Mesenchymal stem cell (in vitro differentiated cells and primary cell): ENCODE data around the gene TMEM98.

Experiments used
- DNase-seq: peaks from one replicate; pipeline ENCODE4 v3.0.0-alpha.2; 2013
- H2AFZ ChIP-seq: one replicate; pipeline ENCODE4 v1.6.1; 2013; ENCODE audit warnings: low read depth, mild to moderate bottlenecking, control low read depth, inconsistent platforms, low read length, moderate library complexity
- H2AK5ac ChIP-seq: 2 replicates; pipeline ENCODE4 v1.6.1; 2013; ENCODE audit warnings: low read length, moderate library complexity, mild to moderate bottlenecking, inconsistent platforms; ENCODE audit not compliant: severe bottlenecking
- H2BK120ac ChIP-seq: one replicate; pipeline ENCODE4 v1.6.1; 2013; ENCODE audit warnings: low read depth, mild to moderate bottlenecking, inconsistent platforms, low read length, moderate library complexity
- H2BK12ac ChIP-seq, 2 experiments: one replicate each; pipeline ENCODE4 v1.6.1; 2013; ENCODE audit warnings: inconsistent platforms in 2 of 2, low read length in 2 of 2, mild to moderate bottlenecking in 2 of 2, moderate library complexity in 2 of 2, control low read depth in 1 of 2
- H2BK15ac ChIP-seq: one replicate; pipeline ENCODE4 v1.6.1; 2013; ENCODE audit warnings: mild to moderate bottlenecking, low read depth, inconsistent platforms; ENCODE audit not compliant: poor library complexity, severe bottlenecking
- H2BK5ac ChIP-seq: 2 replicates; pipeline ENCODE4 v1.6.1; 2013; ENCODE audit warnings: low read depth, mild to moderate bottlenecking, low read length, control low read depth, inconsistent platforms; ENCODE audit not compliant: poor library complexity, severe bottlenecking
- H3K14ac ChIP-seq, 2 experiments: one replicate each; pipeline ENCODE4 v1.6.1; 2013; ENCODE audit warnings: inconsistent platforms in 2 of 2, low read length in 2 of 2, control low read depth in 1 of 2, mild to moderate bottlenecking in 1 of 2, moderate library complexity in 1 of 2
- H3K18ac ChIP-seq, 2 experiments: one replicate each; pipeline ENCODE4 v1.6.1; 2013; ENCODE audit warnings: inconsistent platforms in 2 of 2, low read length in 2 of 2, control low read depth in 1 of 2, low read depth in 1 of 2, mild to moderate bottlenecking in 1 of 2
- H3K23ac ChIP-seq, 2 experiments: one replicate each; pipeline ENCODE4 v1.6.1; 2013; ENCODE audit warnings: inconsistent platforms in 2 of 2, low read length in 2 of 2, mild to moderate bottlenecking in 2 of 2, moderate library complexity in 2 of 2, control low read depth in 1 of 2
- H3K27ac ChIP-seq: 2 replicates; pipeline ENCODE4 v1.5.1; 2013; ENCODE audit warnings: mild to moderate bottlenecking, moderate library complexity, low read length, control low read depth, inconsistent platforms; ENCODE audit not compliant: poor library complexity, severe bottlenecking
- H3K27me3 ChIP-seq, 2 experiments: 2 replicates each; pipeline versions ENCODE4 v1.6.1 to v1.7.0; 2013; ENCODE audit warnings: low read length in 2 of 2, mild to moderate bottlenecking in 2 of 2, moderate library complexity in 2 of 2, control low read depth in 1 of 2, inconsistent platforms in 1 of 2; ENCODE audit not compliant: control insufficient read depth in 1 of 2, insufficient read depth in 1 of 2
- H3K36me3 ChIP-seq, 2 experiments: 2 replicates each; pipeline versions ENCODE4 v1.6.1 to v1.7.0; 2013; ENCODE audit warnings: low read length in 2 of 2, control low read depth in 1 of 2, inconsistent platforms in 1 of 2, low read depth in 1 of 2, mild to moderate bottlenecking in 1 of 2; ENCODE audit not compliant: insufficient read depth in 2 of 2, control insufficient read depth in 1 of 2
- H3K4ac ChIP-seq, 2 experiments: one replicate each; pipeline ENCODE4 v1.6.1; 2013; ENCODE audit warnings: inconsistent platforms in 2 of 2, low read length in 2 of 2, mild to moderate bottlenecking in 2 of 2, moderate library complexity in 2 of 2, control low read depth in 1 of 2, low read depth in 1 of 2
- H3K4me1 ChIP-seq: 2 replicates; pipeline ENCODE4 v1.6.1; 2013; ENCODE audit warnings: low read depth, low read length, control low read depth; ENCODE audit not compliant: control insufficient read depth, insufficient read depth
- H3K4me2 ChIP-seq: 2 replicates; pipeline ENCODE4 v1.6.1; 2013; ENCODE audit warnings: low read length, mild to moderate bottlenecking, inconsistent platforms; ENCODE audit not compliant: poor library complexity, severe bottlenecking
- H3K4me3 ChIP-seq, 2 experiments: 2 replicates each; pipeline versions ENCODE4 v1.5.1 to v1.7.0; 2013; ENCODE audit warnings: low read length in 2 of 2, mild to moderate bottlenecking in 2 of 2, control low read depth in 1 of 2, low read depth in 1 of 2; ENCODE audit not compliant: insufficient read depth in 1 of 2
- H3K79me1 ChIP-seq: replicated peaks from 2 replicates; pipeline ENCODE4 v1.6.1; 2013; ENCODE audit warnings: mild to moderate bottlenecking, control low read depth, low read length, inconsistent platforms; ENCODE audit not compliant: poor library complexity, severe bottlenecking
- H3K9ac ChIP-seq: 2 replicates; pipeline ENCODE4 v1.7.0; 2013; ENCODE audit warnings: mild to moderate bottlenecking, low read length, moderate library complexity
- H3K9me3 ChIP-seq: 2 replicates; pipeline ENCODE4 v1.7.0; 2013; ENCODE audit warnings: mild to moderate bottlenecking, low read length; ENCODE audit not compliant: control insufficient read depth
- H4K8ac ChIP-seq: one replicate; pipeline ENCODE4 v1.6.1; 2013; ENCODE audit warnings: inconsistent platforms, mild to moderate bottlenecking, low read length, moderate library complexity
- H4K91ac ChIP-seq: one replicate; pipeline ENCODE4 v1.6.1; 2013; ENCODE audit warnings: mild to moderate bottlenecking, low read length, inconsistent platforms
- WGBS: methylation state at CpG from one replicate; pipeline ENCODE4 v1.1.7; 2013; ENCODE audit warnings: mixed read lengths; 5-methylcytosine and 5-hydroxymethylcytosine counted together

TMEM98 gene

DNA sequence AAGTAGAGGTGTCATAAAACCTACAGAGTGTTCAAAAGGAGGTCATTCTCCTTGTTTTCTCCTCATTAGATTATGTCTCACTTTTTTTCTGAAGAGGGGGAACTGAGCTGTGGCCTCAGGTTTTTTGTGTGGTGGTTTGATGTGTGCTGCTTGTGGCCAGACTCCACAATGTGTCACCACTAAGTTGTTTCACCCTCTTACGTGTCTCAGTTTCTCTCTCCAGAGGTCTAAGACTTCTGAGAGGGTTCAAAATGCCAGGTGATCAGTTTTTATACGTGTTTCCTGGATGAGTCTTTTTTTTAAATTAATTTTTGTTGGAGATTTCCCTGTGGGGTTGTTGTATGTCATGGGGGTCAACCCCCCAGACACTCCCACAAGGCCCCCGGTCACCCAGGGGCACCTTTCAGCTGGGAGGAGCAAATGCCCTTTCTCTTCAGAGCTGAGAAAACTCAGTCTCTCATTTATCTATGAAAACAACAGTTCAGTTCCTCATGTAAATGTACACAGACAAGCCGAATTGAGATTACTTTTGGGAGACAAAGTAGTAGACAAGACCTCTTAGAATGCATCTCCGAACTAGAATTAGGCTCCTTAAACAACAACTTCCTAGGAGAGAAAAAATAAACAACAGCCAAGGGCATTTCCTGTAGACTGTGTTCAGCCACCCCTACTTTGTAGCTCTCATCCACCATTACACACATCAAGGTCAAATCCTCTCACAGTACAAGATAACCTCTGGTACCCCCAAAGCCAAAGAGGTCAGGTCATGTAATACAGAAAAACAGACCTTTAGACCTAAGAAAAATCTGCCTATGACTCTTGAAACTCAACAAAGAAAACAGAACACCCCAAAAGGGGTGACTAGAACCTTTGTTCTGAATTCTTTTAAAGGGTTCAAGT is 23.9 kb upstream of the TMEM98 start:
- no peaks in the 10 kb centered on the region for H3K79me1 ChIP-seq
- no peak overlapping the region for H2AK5ac ChIP-seq
- no peak overlapping the region for H3K4me3 ChIP-seq
- H3K9me3 ChIP-seq, result no peaks in the 10 kb centered on the region
- no peak overlapping the region for H3K9ac ChIP-seq
- H3K27me3 ChIP-seq, result no peaks in the 10 kb centered on the region
- H3K23ac ChIP-seq, result no peak overlapping the region
- no peak overlapping the region for H2AFZ ChIP-seq
- no peak overlapping the region for H3K4ac ChIP-seq
- DNase-seq, result no peak
- no peak overlapping the region for H3K14ac ChIP-seq
- no peak overlapping the region for H4K91ac ChIP-seq
- no peak overlapping the region for H2BK120ac ChIP-seq
- no peaks in the 10 kb centered on the region for H3K36me3 ChIP-seq
- H3K18ac ChIP-seq, result no peak overlapping the region
- H4K8ac ChIP-seq, result no peak overlapping the region
- H3K4me1 ChIP-seq, result no peaks in the 10 kb centered on the region
- no peak overlapping the region for H3K27ac ChIP-seq
- no peak overlapping the region for H3K4me2 ChIP-seq
- no peak overlapping the region for H2BK15ac ChIP-seq
- H2BK12ac ChIP-seq, result no peak overlapping the region
- no peak overlapping the region for H2BK5ac ChIP-seq
- WGBS, result 53% methylated on average over 4 of the region's 5 CpGs

DNA sequence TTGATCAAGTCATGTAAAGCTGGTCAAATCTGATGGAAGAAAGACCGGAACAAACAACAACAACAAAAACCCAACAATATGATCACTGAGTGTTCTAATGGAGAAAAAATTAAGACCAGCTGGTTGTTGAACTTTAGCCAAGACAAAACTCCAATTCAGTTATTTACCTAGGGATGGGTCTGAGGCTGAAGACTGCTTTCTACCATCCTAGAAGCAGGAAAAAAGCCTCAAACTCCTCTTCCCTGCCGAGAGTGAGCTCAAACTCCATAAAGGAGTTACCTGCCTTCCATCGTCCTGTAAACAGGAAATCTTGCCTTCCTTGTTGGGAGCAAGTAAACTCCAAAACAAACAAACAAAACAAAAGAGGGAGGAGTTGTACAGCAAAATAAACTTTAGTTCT is 23.1 kb upstream of the TMEM98 start:
- Histone ChIP-seq H3K14ac (no peak overlapping the region), H3K9ac (no peak overlapping the region), H2BK15ac (no peak overlapping the region), H2AFZ (no peak overlapping the region), H3K9me3 (no peaks in the 10 kb centered on the region), H3K18ac (no peak overlapping the region), H3K27me3 (no peaks in the 10 kb centered on the region), H3K4me3 (no peak overlapping the region), H2BK5ac (no peak overlapping the region), H2BK120ac (no peak overlapping the region), H3K23ac (no peak overlapping the region), H2BK12ac (no peak overlapping the region), H3K27ac (no peak overlapping the region), H3K36me3 (no peaks in the 10 kb centered on the region), H3K4me1 (no peaks in the 10 kb centered on the region), H3K4ac (no peak overlapping the region), H3K79me1 (no peaks in the 10 kb centered on the region), H3K4me2 (no peak overlapping the region), H4K8ac (no peak overlapping the region), H2AK5ac (no peak overlapping the region), H4K91ac (no peak overlapping the region)
- WGBS, result 33% methylated on average over 1 of the region's 3 CpGs
- no peak for DNase-seq

DNA sequence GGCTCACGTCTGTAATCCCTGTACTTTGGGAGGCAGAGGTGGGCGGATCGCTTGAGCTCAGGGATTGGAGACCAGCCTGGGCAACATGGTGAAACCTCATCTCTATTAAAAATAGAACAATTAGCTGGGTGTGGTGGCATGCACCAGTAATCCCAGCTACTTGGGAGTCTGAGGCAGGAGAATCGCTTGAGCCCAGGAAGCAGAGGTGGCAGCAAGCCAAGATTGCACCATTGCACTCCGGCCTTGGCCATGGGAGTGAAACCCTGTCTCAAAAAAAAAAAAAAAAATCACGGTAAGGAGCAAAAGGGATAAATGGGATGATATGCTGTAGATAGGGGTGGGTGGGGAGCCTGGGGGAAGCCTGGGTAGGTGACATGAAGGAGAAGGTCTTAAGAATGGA is 20.4 kb upstream of the TMEM98 start:
- H3K9me3 ChIP-seq, result no peaks in the 10 kb centered on the region
- H4K91ac ChIP-seq, result no peak overlapping the region
- no peak overlapping the region for H3K9ac ChIP-seq
- no peaks in the 10 kb centered on the region for H3K36me3 ChIP-seq
- no peak overlapping the region for H2BK5ac ChIP-seq
- H3K18ac ChIP-seq, result no peak overlapping the region
- H3K79me1 ChIP-seq, result no peaks in the 10 kb centered on the region
- H3K27ac ChIP-seq, result no peak overlapping the region
- no peak overlapping the region for H2BK15ac ChIP-seq
- H3K4me2 ChIP-seq, result no peak overlapping the region
- no peak overlapping the region for H2AK5ac ChIP-seq
- no peak overlapping the region for H3K14ac ChIP-seq
- DNase-seq, result no peak
- no peak overlapping the region for H2AFZ ChIP-seq
- H2BK12ac ChIP-seq, result no peak overlapping the region
- no peak overlapping the region for H3K4me3 ChIP-seq
- WGBS, result 95% methylated on average over 6 of the region's 6 CpGs
- no peak overlapping the region for H4K8ac ChIP-seq
- no peaks in the 10 kb centered on the region for H3K27me3 ChIP-seq
- no peak overlapping the region for H3K4ac ChIP-seq
- peaks cover 1% of the 10 kb centered on the region for H3K4me1 ChIP-seq
- H2BK120ac ChIP-seq, result no peak overlapping the region
- H3K23ac ChIP-seq, result no peak overlapping the region

DNA sequence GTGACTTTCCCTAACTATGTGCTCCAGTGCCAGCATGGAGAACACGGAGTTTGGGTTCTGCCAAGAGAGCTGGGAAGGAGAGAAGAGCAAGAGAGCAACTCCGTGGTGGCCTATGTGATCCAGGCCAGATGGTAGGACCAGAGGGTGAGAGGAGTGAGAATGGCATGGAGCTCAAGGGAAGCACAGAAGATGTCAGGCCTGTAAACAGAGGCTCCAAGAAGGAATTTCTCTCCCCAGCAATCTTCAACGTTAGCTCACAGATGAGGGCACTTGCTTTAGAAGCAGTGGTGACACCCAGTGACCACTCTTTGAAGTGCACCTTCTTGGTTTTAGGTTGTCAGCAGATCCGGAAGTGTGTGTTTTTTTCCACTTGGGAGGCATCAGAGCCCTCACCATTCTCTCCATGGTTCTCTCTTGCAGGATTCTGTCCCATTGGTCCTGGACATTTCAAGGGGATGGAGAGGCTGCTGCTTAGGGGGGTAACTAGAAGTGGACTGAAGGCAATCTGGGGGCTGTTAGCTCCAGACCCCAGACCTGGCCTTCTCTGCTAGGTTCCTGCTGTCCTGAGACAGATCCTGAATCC is 18.1 kb upstream of the TMEM98 start:
- no peak overlapping the region for H2BK5ac ChIP-seq
- H3K23ac ChIP-seq, result no peak overlapping the region
- H3K79me1 ChIP-seq, result no peaks in the 10 kb centered on the region
- peak overlapping the region; percentile 90 for H4K8ac ChIP-seq
- 35% methylated on average over 4 of the region's 4 CpGs for WGBS
- peak overlapping the region; percentile 24 for H4K91ac ChIP-seq
- no peak overlapping the region for H3K4me3 ChIP-seq
- peak overlapping the region; percentile 72 to 73 for H3K18ac ChIP-seq
- no peak overlapping the region for H2BK15ac ChIP-seq
- H3K4ac ChIP-seq, result peak overlapping the region in 1 of 2 experiments; percentile 29
- H2AK5ac ChIP-seq, result no peak overlapping the region
- no peaks in the 10 kb centered on the region for H3K36me3 ChIP-seq
- H2BK12ac ChIP-seq, result peak overlapping the region; percentile 15 to 34
- H3K27ac ChIP-seq, result no peak overlapping the region
- H3K4me2 ChIP-seq, result no peak overlapping the region
- H3K27me3 ChIP-seq, result peaks cover 0 to 3% of the 10 kb centered on the region in 2 experiments
- H3K4me1 ChIP-seq, result peaks cover 1% of the 10 kb centered on the region
- H3K14ac ChIP-seq, result no peak overlapping the region
- H2BK120ac ChIP-seq, result no peak overlapping the region
- peak overlapping the region; percentile 64 for H2AFZ ChIP-seq
- no peaks in the 10 kb centered on the region for H3K9me3 ChIP-seq
- peak; percentile 86 for DNase-seq
- H3K9ac ChIP-seq, result peak overlapping the region; percentile 54
